GM19395 (cell line): ENCODE data around the gene IPO9.

Experiments
- ATAC-seq: cut with Tn5 transposase; IDR thresholded peaks from one replicate; pipeline ENCODE4 v1.9.1; 2021; ENCODE audit warnings: mild to moderate bottlenecking, moderate library complexity; ENCODE audit not compliant: unreplicated experiment

Gene IPO9

DNA sequence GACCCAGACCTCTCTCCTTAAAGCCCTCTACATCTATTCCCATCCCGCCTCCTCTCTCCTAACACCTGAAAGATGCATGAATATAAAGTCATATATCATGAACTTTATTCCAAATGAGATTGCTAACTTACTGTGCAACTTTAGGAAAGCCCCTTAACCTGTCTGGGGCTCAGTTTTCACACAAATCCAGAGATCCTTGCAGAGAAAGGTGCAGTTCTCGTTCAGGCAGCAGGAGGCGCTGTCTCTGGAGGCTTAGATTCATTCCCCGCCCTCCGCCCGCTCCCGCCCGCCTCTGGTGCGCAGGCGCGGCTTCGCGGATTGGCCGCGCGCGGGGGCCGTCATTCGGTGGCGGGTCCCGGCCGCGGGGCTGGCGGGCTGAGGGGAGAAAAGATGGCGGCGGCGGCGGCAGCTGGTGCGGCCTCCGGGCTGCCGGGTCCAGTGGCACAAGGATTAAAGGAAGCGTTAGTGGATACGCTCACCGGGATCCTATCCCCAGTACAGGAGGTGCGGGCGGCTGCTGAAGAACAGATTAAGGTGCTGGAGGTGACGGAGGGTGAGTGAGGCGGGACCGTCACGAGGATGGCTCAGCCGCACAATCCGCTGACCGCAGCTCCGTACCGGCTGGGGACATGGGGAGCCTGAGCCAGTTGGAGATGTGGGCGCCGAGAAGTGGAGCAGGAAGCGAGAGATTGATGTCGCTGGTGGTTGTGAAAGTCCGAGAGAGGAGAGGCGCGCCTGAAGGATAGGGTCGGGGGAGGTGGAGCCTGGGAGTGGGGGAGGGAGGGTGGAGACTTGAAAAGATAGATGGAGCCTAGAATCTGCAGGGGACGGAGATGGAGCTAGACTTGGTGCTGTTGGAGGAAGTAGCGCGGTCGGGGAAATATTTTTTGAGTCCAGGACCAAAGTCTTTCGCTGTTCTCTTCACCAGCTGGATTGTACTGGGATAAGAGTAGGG is at the start of gene IPO9:
Gene IPO9, plus strand, starts transcription at position 338 of the 955 bp plus-strand sequence. Its CDS starts 53 bp downstream, at position 391.
- peak; percentile 80 for ATAC-seq

GRCh38 chr1:201779351-201779880 is 49.5 kb upstream of the IPO9 start:
- no peak for ATAC-seq

GRCh38 chr1:201780952-201781351 is 48.0 kb upstream of the IPO9 start:
- ATAC-seq = no peak

DNA sequence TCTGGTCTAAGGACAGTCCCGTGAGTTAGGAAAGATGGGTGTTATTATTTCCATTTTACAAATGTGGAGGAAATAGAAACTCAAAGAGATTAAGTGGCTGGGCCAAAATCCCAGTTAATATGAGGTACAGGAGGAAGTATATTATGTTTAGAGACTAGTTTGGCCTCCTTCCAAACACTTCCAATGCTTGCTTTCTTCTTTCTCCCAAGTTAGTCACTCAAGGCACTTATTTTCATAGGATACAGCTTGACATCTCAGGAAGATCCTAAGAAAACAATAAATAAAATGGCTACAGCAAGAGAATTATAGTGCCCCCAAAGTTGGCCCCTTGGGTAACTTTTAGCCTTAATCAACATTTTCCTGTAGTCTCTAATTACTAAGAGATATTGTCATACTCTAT is 47.5 kb upstream of the IPO9 start:
- no peak for ATAC-seq

DNA sequence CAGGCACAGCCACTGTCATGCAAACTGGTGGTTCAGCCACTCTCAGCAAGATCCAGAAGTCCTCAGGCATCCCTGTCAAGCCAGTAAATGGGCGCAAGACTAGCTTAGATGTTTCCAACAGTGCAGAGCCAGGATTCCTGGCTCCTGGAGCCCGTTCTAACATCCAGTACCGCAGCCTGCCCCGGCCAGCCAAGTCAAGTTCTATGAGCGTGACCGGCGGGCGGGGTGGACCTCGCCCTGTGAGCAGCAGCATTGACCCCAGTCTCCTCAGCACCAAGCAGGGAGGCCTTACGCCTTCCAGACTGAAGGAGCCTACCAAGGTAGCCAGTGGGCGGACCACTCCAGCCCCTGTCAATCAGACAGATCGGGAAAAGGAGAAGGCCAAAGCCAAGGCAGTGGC is 46.6 kb upstream of the IPO9 start:
- no peak for ATAC-seq

DNA sequence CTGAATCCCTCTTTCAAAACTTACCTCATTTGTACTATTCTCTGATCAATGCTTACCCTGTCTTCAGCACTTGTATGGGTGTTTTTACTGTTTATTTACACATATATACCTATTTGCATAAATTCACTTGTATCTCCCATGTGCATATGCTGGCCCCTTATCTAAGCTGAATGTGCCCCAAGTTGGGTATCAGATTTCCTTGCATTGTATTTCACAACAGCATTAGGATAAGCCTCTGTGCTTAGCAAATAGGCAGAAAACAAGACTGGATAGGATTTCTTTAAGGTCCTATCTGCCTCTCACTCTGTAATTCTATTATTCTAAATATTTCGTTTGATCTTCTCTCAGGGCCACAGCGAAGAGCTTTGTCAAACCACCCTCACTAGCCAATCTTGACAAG is 45.9 kb upstream of the IPO9 start:
- no peak for ATAC-seq

- no peak for ATAC-seq
These were observed 45.4 kb upstream of the IPO9 start for GRCh38 chr1:201783572-201783971.

GRCh38 chr1:201785291-201785690 is 43.7 kb upstream of the IPO9 start:
- no peak for ATAC-seq

DNA sequence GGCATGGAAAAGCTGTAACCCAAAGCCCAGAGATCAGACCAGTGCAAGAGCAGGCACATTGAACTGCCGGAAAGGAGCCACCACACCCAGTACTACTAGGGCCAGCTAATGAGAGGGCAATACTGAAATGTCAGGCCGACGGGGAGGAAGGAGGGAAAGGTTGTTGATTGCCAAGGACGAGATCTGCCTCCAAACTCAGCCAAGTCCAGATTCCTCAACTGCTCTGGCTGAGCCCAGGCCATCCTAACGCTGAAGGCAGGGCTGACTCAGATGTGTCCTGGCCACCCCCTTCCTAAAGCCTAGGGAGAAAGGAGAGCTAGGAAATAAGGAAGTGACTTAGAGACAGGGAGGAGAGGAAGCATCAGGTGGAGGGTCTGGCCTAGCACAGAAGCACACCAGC is 42.1 kb upstream of the IPO9 start:
- ATAC-seq = no peak

DNA sequence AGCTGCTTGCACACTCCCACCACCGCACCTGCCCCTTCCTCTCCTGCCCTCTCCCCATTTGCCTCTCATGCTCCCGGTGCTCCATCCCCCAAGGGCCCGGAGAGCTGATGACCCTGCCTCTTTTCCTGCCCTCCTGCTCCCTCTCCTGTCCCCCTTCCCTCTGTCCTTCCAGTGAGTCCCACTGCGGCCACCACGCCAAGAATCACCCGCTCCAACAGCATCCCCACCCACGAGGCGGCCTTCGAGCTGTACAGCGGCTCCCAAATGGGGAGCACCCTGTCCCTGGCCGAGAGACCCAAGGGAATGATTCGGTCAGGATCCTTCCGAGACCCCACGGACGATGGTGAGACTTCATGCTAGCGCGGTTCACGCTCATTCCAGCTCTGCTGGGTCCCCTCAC is 40.7 kb upstream of the IPO9 start:
- no peak for ATAC-seq

GRCh38 chr1:201789245-201789644 is 39.7 kb upstream of the IPO9 start:
- no peak for ATAC-seq

- ATAC-seq = no peak
These were observed 38.7 kb upstream of the IPO9 start for GRCh38 chr1:201790261-201790660.

GRCh38 chr1:201791051-201791778 is 37.7 kb upstream of the IPO9 start:
- no peak for ATAC-seq

- ATAC-seq = no peak
These were observed 37.2 kb upstream of the IPO9 start for GRCh38 chr1:201791779-201792173.

GRCh38 chr1:201792534-201793305 is 36.2 kb upstream of the IPO9 start:
- no peak for ATAC-seq

DNA sequence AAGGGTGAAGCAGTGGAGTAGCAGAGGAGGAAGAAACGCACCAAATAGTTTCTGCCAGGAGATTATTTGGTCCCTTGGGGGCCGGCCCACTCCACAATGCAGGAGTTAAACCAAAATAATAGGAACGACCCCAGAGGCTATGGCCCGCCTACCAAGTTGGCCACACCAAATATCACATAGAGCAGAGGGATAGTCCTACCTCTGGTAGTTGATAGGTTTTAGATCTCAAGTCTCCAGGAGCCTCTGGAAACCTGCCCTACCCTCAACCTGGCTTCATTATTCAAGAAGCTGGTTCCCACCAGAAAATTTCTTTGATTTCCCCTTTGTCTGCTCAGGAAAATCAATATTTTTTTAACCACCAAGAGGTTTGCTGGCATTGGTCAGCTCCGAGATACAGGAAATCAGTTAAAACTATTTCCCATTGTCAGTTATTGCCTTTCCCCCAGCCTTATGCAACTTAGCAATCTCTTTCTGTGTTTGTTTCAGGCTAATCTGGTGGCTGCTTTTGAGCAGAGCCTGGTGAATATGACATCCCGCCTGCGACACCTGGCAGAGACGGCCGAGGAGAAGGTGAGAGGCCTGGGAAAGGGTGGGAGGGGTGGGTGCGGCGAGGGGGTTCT is 35.5 kb upstream of the IPO9 start:
- no peak for ATAC-seq

DNA sequence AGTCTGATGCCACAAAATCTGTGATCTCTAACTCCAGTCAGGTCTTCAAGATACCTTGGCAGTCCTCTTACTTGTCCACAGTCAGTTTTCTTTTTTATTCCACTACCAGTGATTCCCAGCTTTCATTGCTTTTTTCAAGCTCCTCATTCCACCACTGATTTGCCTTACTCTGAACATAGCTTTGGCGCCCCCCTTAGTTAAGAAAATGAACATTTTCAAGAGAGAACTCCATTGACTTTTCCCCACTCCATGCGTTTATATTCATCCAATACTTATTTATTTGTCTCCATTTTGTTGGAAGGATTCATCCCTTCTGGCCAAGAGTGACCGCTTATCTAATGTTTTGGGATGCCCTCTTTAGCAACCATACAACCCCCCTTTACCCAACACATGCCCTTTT is 33.9 kb upstream of the IPO9 start:
- no peak for ATAC-seq

DNA sequence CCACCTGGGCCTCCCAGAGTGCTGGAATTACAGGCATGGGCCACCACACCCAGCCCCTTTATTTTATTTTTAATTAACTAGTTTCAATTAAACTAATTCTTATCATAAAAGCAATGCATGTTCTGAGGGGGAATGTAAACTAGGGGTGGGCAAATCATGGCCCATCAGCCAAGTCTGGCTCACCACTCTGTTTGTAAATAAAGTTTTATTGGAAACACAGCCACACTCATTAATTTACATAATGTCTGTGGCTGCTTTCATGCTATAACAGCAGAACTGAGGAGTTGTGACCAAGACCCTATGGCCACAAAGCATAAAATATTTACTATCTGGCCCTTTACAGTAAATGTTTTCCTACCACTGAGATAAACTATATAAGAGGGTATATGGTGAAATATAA is 28.7 kb upstream of the IPO9 start:
- ATAC-seq = no peak

GRCh38 chr1:201806801-201807200 is 22.2 kb upstream of the IPO9 start:
- no peak for ATAC-seq

GRCh38 chr1:201807958-201808632 is 20.9 kb upstream of the IPO9 start:
- ATAC-seq = no peak
